ENCODE results near the gene TIGAR.

Gene TIGAR

GRCh38 chr12:4285070-4285469 lies 35.9 kb upstream of the TIGAR start:
- TF ChIP-seq CREB5 (CRISPR knock-in tag; IDR thresholded peaks at IDR 0.05; ENCODE audit: low read depth) = no peak
- ATAC-seq = no peak

- TF ChIP-seq ZNF70 (CRISPR knock-in tag; IDR thresholded peaks at IDR 0.05) = no peak
- TF ChIP-seq POU6F1 (CRISPR knock-in tag; IDR thresholded peaks at IDR 0.05; ENCODE audit: borderline replicate concordance, low read depth) = no peak
- TF ChIP-seq CREB5 (CRISPR knock-in tag; IDR thresholded peaks at IDR 0.05; ENCODE audit: low read depth) = no peak
- no peak for TF ChIP-seq GLIS3 (CRISPR knock-in tag; IDR thresholded peaks at IDR 0.05)
- no peak for TF ChIP-seq CSDC2 (CRISPR knock-in tag; IDR thresholded peaks at IDR 0.05)
- no peak for TF ChIP-seq BACH2 (CRISPR knock-in tag; IDR thresholded peaks at IDR 0.05; ENCODE audit: borderline replicate concordance)
- TF ChIP-seq SNAI2 (CRISPR knock-in tag; IDR thresholded peaks at IDR 0.05) = no peak
- TF ChIP-seq PATZ1 (CRISPR knock-in tag; IDR thresholded peaks at IDR 0.05; ENCODE audit: borderline replicate concordance) = no peak
- no peak for TF ChIP-seq RARB (CRISPR knock-in tag; IDR thresholded peaks at IDR 0.05)
- no peak for TF ChIP-seq PPARA (CRISPR knock-in tag; IDR thresholded peaks at IDR 0.05; ENCODE audit: borderline replicate concordance)
- TF ChIP-seq OSR1 (CRISPR knock-in tag; IDR thresholded peaks at IDR 0.05) = no peak
- no peak for TF ChIP-seq ZFP3 (CRISPR knock-in tag; IDR thresholded peaks at IDR 0.05)
- no peak for TF ChIP-seq ISL1 (CRISPR knock-in tag; IDR thresholded peaks at IDR 0.05)
- TF ChIP-seq ZNF565 (CRISPR knock-in tag; conservative IDR thresholded peaks at IDR 0.05; ENCODE audit: low read depth) = no peak
- no peak for TF ChIP-seq CSRNP3 (CRISPR knock-in tag; IDR thresholded peaks at IDR 0.05)
- TF ChIP-seq TCF4 (CRISPR knock-in tag; IDR thresholded peaks at IDR 0.05; ENCODE audit: borderline replicate concordance) = no peak
- no peak for TF ChIP-seq ZC3H10 (CRISPR knock-in tag; IDR thresholded peaks at IDR 0.05)
- TF ChIP-seq ARNTL (CRISPR knock-in tag; IDR thresholded peaks at IDR 0.05; ENCODE audit: borderline replicate concordance, low read depth) = no peak
- peak; percentile 30; the same call in 1 of the 3 replicates for ATAC-seq
These were observed 34.8 kb upstream of the TIGAR start for GRCh38 chr12:4286228-4286627.

GRCh38 chr12:4286771-4287317 lies 34.2 kb upstream of the TIGAR start:
- TF ChIP-seq TCF4 (CRISPR knock-in tag; IDR thresholded peaks at IDR 0.05; ENCODE audit: borderline replicate concordance) (no peak), ZNF70 (CRISPR knock-in tag; IDR thresholded peaks at IDR 0.05) (no peak), PATZ1 (CRISPR knock-in tag; IDR thresholded peaks at IDR 0.05; ENCODE audit: borderline replicate concordance) (no peak), ZFP30 (CRISPR knock-in tag; IDR thresholded peaks at IDR 0.05) (no peak), SNAI2 (CRISPR knock-in tag; IDR thresholded peaks at IDR 0.05) (no peak), ZNF565 (CRISPR knock-in tag; conservative IDR thresholded peaks at IDR 0.05; ENCODE audit: low read depth) (no peak), RARB (CRISPR knock-in tag; IDR thresholded peaks at IDR 0.05) (no peak), CREB5 (CRISPR knock-in tag; IDR thresholded peaks at IDR 0.05; ENCODE audit: low read depth) (no peak), ZC3H10 (CRISPR knock-in tag; IDR thresholded peaks at IDR 0.05) (no peak), ISL1 (CRISPR knock-in tag; IDR thresholded peaks at IDR 0.05) (no peak), TOX (CRISPR knock-in tag; IDR thresholded peaks at IDR 0.05; ENCODE audit: borderline replicate concordance) (no peak), PPARA (CRISPR knock-in tag; IDR thresholded peaks at IDR 0.05; ENCODE audit: borderline replicate concordance) (no peak), OSR1 (CRISPR knock-in tag; IDR thresholded peaks at IDR 0.05) (no peak), CSDC2 (CRISPR knock-in tag; IDR thresholded peaks at IDR 0.05) (no peak), ZFP3 (CRISPR knock-in tag; IDR thresholded peaks at IDR 0.05) (no peak), ZNF8 (CRISPR knock-in tag; IDR thresholded peaks at IDR 0.05) (no peak), BACH2 (CRISPR knock-in tag; IDR thresholded peaks at IDR 0.05; ENCODE audit: borderline replicate concordance) (no peak), ARNTL (CRISPR knock-in tag; IDR thresholded peaks at IDR 0.05; ENCODE audit: borderline replicate concordance, low read depth) (no peak), ESRRG (CRISPR knock-in tag; IDR thresholded peaks at IDR 0.05) (no peak), GLIS3 (CRISPR knock-in tag; IDR thresholded peaks at IDR 0.05) (no peak)
- ATAC-seq = no peak
